Suprapubic skin (tissue), 4 donors: ENCODE data around the gene MAEA. TPM values are rescaled to one million over a fixed set of nuclear protein-coding genes. Genes with fewer than 3 reads are reported as not detected.

Experiments
- DNase-seq, 2 donors: peaks; one replicate each; pipeline ENCODE4 v3.0.0-alpha.2; 2019; ENCODE audit warnings: low spot score in 2 of 2
- H3K27ac ChIP-seq: fragments of 200-600 bp; sonication (generic); one replicate; pipeline ENCODE4 v1.5.1; 2019
- H3K27me3 ChIP-seq: fragments of 200-600 bp; sonication (generic); one replicate; pipeline ENCODE4 v1.5.1; 2019
- H3K36me3 ChIP-seq: fragments of 200-600 bp; sonication (generic); one replicate; pipeline ENCODE4 v1.5.1; 2019
- H3K4me1 ChIP-seq: fragments of 200-600 bp; sonication (generic); one replicate; pipeline ENCODE4 v1.5.1; 2019
- H3K4me3 ChIP-seq: fragments of 200-600 bp; sonication (generic); one replicate; pipeline ENCODE4 v1.5.1; 2019; ENCODE audit warnings: mild to moderate bottlenecking
- H3K9me3 ChIP-seq: fragments of 200-600 bp; sonication (generic); one replicate; pipeline ENCODE4 v1.5.1; 2019
- CTCF ChIP-seq, 2 donors: fragments of 200-600 bp in 1 of 2; fragments of 450-650 bp in 1 of 2; sonication (generic) in 1 of 2; IDR thresholded peaks; one replicate each; pipeline ENCODE4 v1.5.1; 2016 to 2019; ENCODE audit warnings: antibody characterized with exemption in 2 of 2, mild to moderate bottlenecking in 1 of 2, moderate library complexity in 1 of 2
- EP300 ChIP-seq: sonication (generic); formaldehyde crosslinking; IDR thresholded peaks from one replicate; pipeline ENCODE4 v1.6.1; 2017; ENCODE audit warnings: antibody characterized with exemption
- POLR2A ChIP-seq, 2 donors: fragments of 450-650 bp; IDR thresholded peaks; one replicate each; pipeline ENCODE4 v1.6.1; 2017; ENCODE audit warnings: antibody characterized with exemption in 2 of 2, mild to moderate bottlenecking in 2 of 2, moderate library complexity in 2 of 2
- POLR2AphosphoS5 ChIP-seq, 3 donors: sonication (generic); formaldehyde crosslinking; IDR thresholded peaks; one replicate each; pipeline ENCODE4 v1.6.1; 2017; ENCODE audit warnings: antibody characterized with exemption in 3 of 3
- WGBS: methylation state at CpG from one replicate; pipeline ENCODE4 v1.1.5; 2018; 5-methylcytosine and 5-hydroxymethylcytosine counted together
- total RNA-seq, 4 donors: library from RNA; depleted of rRNA; stranded (reverse); fragments of >200 nt; gene quantifications; one replicate each; pipeline ENCODE4 v1.1.0, GENCODE V29; 2016

MAEA gene
- total RNA-seq, 4 donors from 2014 or later: 58.7 to 112 (median 69.5) TPM

DNA sequence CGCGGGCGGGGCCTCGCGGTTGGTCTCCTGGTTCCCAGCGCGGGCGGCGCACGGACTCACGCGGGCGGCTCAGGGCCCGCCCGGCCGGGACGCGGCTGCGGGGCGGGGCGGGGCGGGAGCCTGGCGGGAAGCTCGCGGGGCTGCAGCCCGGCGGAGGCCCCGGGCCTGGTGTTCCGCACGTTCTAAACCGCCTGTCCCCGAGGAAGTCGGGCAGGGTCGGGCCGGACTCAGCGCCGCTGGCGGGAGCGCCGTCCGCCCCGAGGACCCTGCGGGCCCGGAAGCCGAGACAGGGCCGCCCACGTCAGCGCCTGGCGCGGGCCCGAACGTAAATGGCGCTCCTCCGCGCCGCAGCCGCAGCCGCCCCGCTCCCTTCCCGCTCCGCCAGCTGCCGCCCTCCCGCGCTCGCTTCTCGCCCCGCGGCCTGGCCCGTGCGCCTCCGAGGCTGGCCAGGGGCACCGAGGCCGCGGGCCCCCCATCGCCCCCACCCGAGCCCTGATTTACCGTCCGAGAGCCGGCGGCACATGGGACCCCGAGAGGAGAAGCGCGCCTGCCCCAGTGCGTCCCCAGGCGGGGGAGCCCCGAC lies 40.5 kb upstream of the MAEA start:
- Histone ChIP-seq H3K9me3 (no peaks in the 10 kb centered on the region), H3K4me1 (peaks cover 50% of the 10 kb centered on the region), H3K4me3 (peak overlapping the region; percentile 96), H3K36me3 (no peaks in the 10 kb centered on the region), H3K27ac (peak overlapping the region; percentile 97), H3K27me3 (no peaks in the 10 kb centered on the region)
- DNase-seq: peak; percentile 84 to 88
- 1% methylated on average over 33 of the region's 86 CpGs for WGBS
- TF ChIP-seq POLR2A (IDR thresholded peaks at IDR 0.05) (peak in 1 of 2 donors; percentile 35), POLR2AphosphoS5 (IDR thresholded peaks at IDR 0.05) (peak in 1 of 3 donors; percentile 13), CTCF (IDR thresholded peaks at IDR 0.05) (no peak)

GRCh38 chr4:1249731-1250526 lies 39.8 kb upstream of the MAEA start:
- 21% methylated on average over 32 of the region's 39 CpGs for WGBS
- DNase-seq: peak; percentile 77 to 78
- TF ChIP-seq CTCF (IDR thresholded peaks at IDR 0.05) (no peak), POLR2A (IDR thresholded peaks at IDR 0.05) (no peak), POLR2AphosphoS5 (IDR thresholded peaks at IDR 0.05) (no peak)

DNA sequence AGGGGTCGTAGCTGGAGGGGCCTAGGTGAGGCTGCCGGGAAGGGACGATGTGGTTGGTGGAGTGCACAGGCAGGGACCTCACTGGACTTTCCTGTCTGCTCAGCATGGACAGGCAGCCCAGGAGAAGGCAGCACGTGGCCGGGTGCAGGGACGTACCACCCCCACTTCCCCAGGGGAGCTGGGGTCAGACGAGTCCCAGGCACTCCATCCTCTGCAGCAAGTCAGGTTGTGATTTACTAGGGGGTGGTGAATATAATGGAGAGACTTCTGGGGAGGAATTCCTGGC lies 39.2 kb upstream of the MAEA start:
- 93% methylated on average over 6 of the region's 7 CpGs for WGBS
- Histone ChIP-seq H3K4me3 (peak overlapping the region; percentile 96), H3K4me1 (peaks cover 38% of the 10 kb centered on the region), H3K9me3 (no peaks in the 10 kb centered on the region), H3K36me3 (no peaks in the 10 kb centered on the region), H3K27ac (peak overlapping the region; percentile 97), H3K27me3 (no peaks in the 10 kb centered on the region)
- TF ChIP-seq POLR2AphosphoS5 (IDR thresholded peaks at IDR 0.05): no peak
- no peak for TF ChIP-seq POLR2A (IDR thresholded peaks at IDR 0.05)
- no peak for TF ChIP-seq CTCF (IDR thresholded peaks at IDR 0.05)
- no peak for TF ChIP-seq EP300
- DNase-seq: peak in 1 of 2 donors; percentile 73

More at GRCh38 chr4:1249731-1250526, 39.8 kb upstream of the MAEA start:
- Histone ChIP-seq H3K36me3 (no peaks in the 10 kb centered on the region), H3K27ac (peak overlapping the region; percentile 97), H3K9me3 (no peaks in the 10 kb centered on the region), H3K27me3 (no peaks in the 10 kb centered on the region), H3K4me3 (peak overlapping the region; percentile 96), H3K4me1 (peaks cover 43% of the 10 kb centered on the region)

GRCh38 chr4:1250921-1251772 lies 38.5 kb upstream of the MAEA start:
- no peak for TF ChIP-seq CTCF (IDR thresholded peaks at IDR 0.05)
- TF ChIP-seq EP300: no peak
- no peak for TF ChIP-seq POLR2AphosphoS5 (IDR thresholded peaks at IDR 0.05)
- TF ChIP-seq POLR2A (IDR thresholded peaks at IDR 0.05): no peak
- H3K4me1 ChIP-seq: peaks cover 31% of the 10 kb centered on the region
- H3K9me3 ChIP-seq: no peaks in the 10 kb centered on the region
- 98% methylated on average over 27 of the region's 33 CpGs for WGBS
- H3K27ac ChIP-seq: no peak overlapping the region
- H3K36me3 ChIP-seq: no peaks in the 10 kb centered on the region
- no peaks in the 10 kb centered on the region for H3K27me3 ChIP-seq
- peak; percentile 61 to 73 for DNase-seq
- H3K4me3 ChIP-seq: peak overlapping the region; percentile 96

GRCh38 chr4:1251773-1252066 lies 38.0 kb upstream of the MAEA start:
- WGBS: over 99% methylated on average over 11 of the region's 11 CpGs
- Histone ChIP-seq H3K4me3 (no peak overlapping the region), H3K36me3 (no peaks in the 10 kb centered on the region), H3K9me3 (no peaks in the 10 kb centered on the region), H3K27ac (no peak overlapping the region), H3K4me1 (peaks cover 25% of the 10 kb centered on the region), H3K27me3 (no peaks in the 10 kb centered on the region)
- TF ChIP-seq EP300 (no peak), POLR2AphosphoS5 (IDR thresholded peaks at IDR 0.05) (no peak), POLR2A (IDR thresholded peaks at IDR 0.05) (no peak), CTCF (IDR thresholded peaks at IDR 0.05) (no peak)
- no peak for DNase-seq
